ENCODE results near the gene NXPE1.

- TF ChIP-seq TCF7L2 (IDR thresholded peaks at IDR 0.05; ENCODE audit: borderline replicate concordance, extremely low read depth, insufficient read depth, insufficient read length) (no peak), EZH2 (IDR thresholded peaks at IDR 0.05) (no peak), CTCF (IDR thresholded peaks at IDR 0.05 in 2 of 3, conservative IDR thresholded peaks at IDR 0.05 in 1 of 3; ENCODE audit: borderline replicate concordance in 1 of 3, insufficient read depth in 1 of 3, low read depth in 2 of 3, low read length in 2 of 3) (no peak), MAX (IDR thresholded peaks at IDR 0.05) (no peak), ATF3 (IDR thresholded peaks at IDR 0.05) (no peak), REST (IDR thresholded peaks at IDR 0.05; ENCODE audit: low read depth) (no peak), POLR2AphosphoS5 (IDR thresholded peaks at IDR 0.05; ENCODE audit: low read depth, low read length) (no peak), SP1 (IDR thresholded peaks at IDR 0.05; ENCODE audit: low read depth) (no peak), YY1 (IDR thresholded peaks at IDR 0.05; ENCODE audit: extremely low read depth, insufficient replicate concordance, low read depth, low read length) (no peak), POLR2A (IDR thresholded peaks at IDR 0.05; ENCODE audit: borderline replicate concordance, extremely low read depth, insufficient read depth, insufficient read length) (no peak), ZNF274 (IDR thresholded peaks at IDR 0.05; ENCODE audit: low read depth, low read length) (no peak)
Measured at GRCh38 chr11:114598461-114598860, 38.8 kb upstream of the NXPE1 start.
